H1 (cell line): ENCODE data around the gene CHRDL1. TPM values are rescaled to one million over a fixed set of nuclear protein-coding genes. Genes with fewer than 3 reads are reported as not detected.

Experiments used
- CTCF ChIA-PET: fragments of 300-600 bp; sonication (Branson Sonifier 250); formaldehyde crosslinking; loops from one replicate; lab custom pipeline; 2021; ENCODE audit not compliant: partially characterized antibody; lab: Charles Lee
- POLR2A ChIA-PET: fragments of 300-600 bp; sonication (Branson Sonifier 250); formaldehyde crosslinking; loops from one replicate; lab custom pipeline; 2021; ENCODE audit warnings: inconsistent platforms; ENCODE audit not compliant: partially characterized antibody; lab: Charles Lee
- DNase-seq, 2 experiments: peaks; one replicate each; pipeline versions ENCODE4 v3.0.0 to v3.0.0-alpha.2; 2010 to 2022; ENCODE audit warnings: low spot score in 2 of 2, low read depth in 1 of 2, mixed read lengths in 1 of 2
- FAIRE-seq: peaks from 2 replicates; lab custom pipeline; 2011; peaks lifted over from hg19 to GRCh38; lab: Jason Lieb, UNC
- H2AFZ ChIP-seq: 2 replicates; pipeline ENCODE4 v1.8.1; 2012; ENCODE audit warnings: low read length, inconsistent platforms
- H2AK5ac ChIP-seq: 2 replicates; pipeline ENCODE4 v1.6.1; 2013; ENCODE audit warnings: low read depth, low read length
- H2BK120ac ChIP-seq: replicated peaks from 2 replicates; pipeline ENCODE3; 2013; ENCODE audit warnings: low read depth, low read length, inconsistent platforms
- H2BK12ac ChIP-seq: 2 replicates; pipeline ENCODE4 v1.6.1; 2013; ENCODE audit warnings: low read depth, low read length
- H2BK15ac ChIP-seq: 2 replicates; pipeline ENCODE4 v1.6.1; 2013; ENCODE audit warnings: low read length
- H2BK20ac ChIP-seq: 2 replicates; pipeline ENCODE4 v1.6.1; 2013; ENCODE audit warnings: low read length
- H2BK5ac ChIP-seq: 2 replicates; pipeline ENCODE4 v1.6.1; 2013; ENCODE audit warnings: low read depth, low read length
- H3K14ac ChIP-seq: 2 replicates; pipeline ENCODE4 v1.6.1; 2013; ENCODE audit warnings: inconsistent platforms; ENCODE audit not compliant: insufficient read length
- H3K18ac ChIP-seq: 2 replicates; pipeline ENCODE4 v1.6.1; 2013; ENCODE audit warnings: low read length; ENCODE audit errors: extremely low read depth
- H3K23ac ChIP-seq: 2 replicates; pipeline ENCODE4 v1.6.1; 2013; ENCODE audit warnings: inconsistent platforms; ENCODE audit not compliant: insufficient read length
- H3K23me2 ChIP-seq: 2 replicates; pipeline ENCODE4 v1.6.1; 2013; ENCODE audit warnings: low read depth, low read length
- H3K27ac ChIP-seq: 2 replicates; pipeline ENCODE4 v1.6.1; 2011; ENCODE audit warnings: low read depth, low read length, inconsistent platforms
- H3K27me3 ChIP-seq, 4 experiments: replicated peaks in 1 of 4; 1 replicate in 1 of 4; 2 replicates in 3 of 4; pipeline versions ENCODE4 v1.6.1 to v1.8.1; 2011 to 2013; ENCODE audit warnings: low read length in 3 of 4, mild to moderate bottlenecking in 3 of 4, inconsistent platforms in 2 of 4, mixed read lengths in 2 of 4, moderate library complexity in 1 of 4; ENCODE audit not compliant: control insufficient read depth in 3 of 4, insufficient read depth in 3 of 4; ENCODE audit errors: extremely low read depth in 1 of 4
- H3K36me3 ChIP-seq, 4 experiments: 2 replicates each; pipeline versions ENCODE4 v1.6.1 to v1.8.1; 2011 to 2013; ENCODE audit warnings: mild to moderate bottlenecking in 4 of 4, low read length in 3 of 4, moderate library complexity in 2 of 4, control low read depth in 1 of 4, inconsistent platforms in 1 of 4; ENCODE audit not compliant: insufficient read depth in 4 of 4, control insufficient read depth in 2 of 4
- H3K4ac ChIP-seq: replicated peaks from 2 replicates; pipeline ENCODE3; 2013; ENCODE audit warnings: low read length, low read depth, mixed read lengths, inconsistent platforms; ENCODE audit not compliant: insufficient read length
- H3K4me1 ChIP-seq, 4 experiments: replicated peaks in 1 of 4; 1 replicate in 1 of 4; 2 replicates in 3 of 4; pipeline versions ENCODE4 v1.6.1 to v1.8.1; 2011 to 2013; ENCODE audit warnings: low read length in 3 of 4, inconsistent platforms in 2 of 4, mixed read lengths in 1 of 4; ENCODE audit not compliant: insufficient read depth in 4 of 4, control insufficient read depth in 3 of 4
- H3K4me2 ChIP-seq, 2 experiments: 2 replicates each; pipeline versions ENCODE4 v1.6.1 to v1.8.1; 2011 to 2013; ENCODE audit warnings: low read depth in 2 of 2, low read length in 2 of 2, control low read depth in 1 of 2, inconsistent platforms in 1 of 2, mild to moderate bottlenecking in 1 of 2; ENCODE audit not compliant: insufficient read depth in 1 of 2
- H3K4me3 ChIP-seq, 4 experiments: fragments of 200-600, 300-600 bp in 1 of 4; sonication (generic), shearing (Covaris generic), sonication (Bioruptor Twin) in 1 of 4; 2 replicates each; pipeline versions ENCODE4 v1.5.1 to v1.8.1; 2011 to 2016; ENCODE audit warnings: low read length in 4 of 4, low read depth in 3 of 4, control low read depth in 2 of 4, inconsistent platforms in 2 of 4, mild to moderate bottlenecking in 2 of 4, mixed read lengths in 1 of 4, moderate library complexity in 1 of 4; ENCODE audit not compliant: insufficient read depth in 2 of 4; ENCODE audit errors: extremely low read depth in 1 of 4
- H3K56ac ChIP-seq: replicated peaks from 2 replicates; pipeline ENCODE3; 2013; ENCODE audit warnings: low read depth, mild to moderate bottlenecking, mixed read lengths, low read length, inconsistent platforms; ENCODE audit not compliant: insufficient read length
- H3K79me1 ChIP-seq: 2 replicates; pipeline ENCODE4 v1.6.1; 2013; ENCODE audit warnings: low read depth, low read length, control low read depth
- H3K79me2 ChIP-seq, 2 experiments: 2 replicates each; pipeline versions ENCODE4 v1.6.1 to v1.8.1; 2012 to 2013; ENCODE audit warnings: low read length in 2 of 2, mild to moderate bottlenecking in 2 of 2, inconsistent platforms in 1 of 2; ENCODE audit not compliant: insufficient read depth in 2 of 2, control insufficient read depth in 1 of 2
- H3K9ac ChIP-seq, 4 experiments: replicated peaks in 1 of 4; 1 replicate in 1 of 4; 2 replicates in 3 of 4; pipeline versions ENCODE4 v1.6.1 to v1.8.1; 2011 to 2013; ENCODE audit warnings: low read depth in 3 of 4, low read length in 3 of 4, control low read depth in 2 of 4, mild to moderate bottlenecking in 2 of 4, moderate library complexity in 2 of 4, inconsistent platforms in 1 of 4; ENCODE audit errors: extremely low read depth in 1 of 4
- H3K9me3 ChIP-seq, 2 experiments: 2 replicates each; pipeline versions ENCODE4 v1.6.1 to v1.8.1; 2012 to 2013; ENCODE audit warnings: mild to moderate bottlenecking in 2 of 2, moderate library complexity in 2 of 2, control low read depth in 1 of 2, inconsistent platforms in 1 of 2, low read depth in 1 of 2, low read length in 1 of 2, mixed read lengths in 1 of 2; ENCODE audit not compliant: insufficient read depth in 2 of 2
- H4K20me1 ChIP-seq, 2 experiments: replicated peaks in 1 of 2; 2 replicates each; pipeline versions ENCODE3 to v1.8.1; 2011 to 2013; ENCODE audit warnings: inconsistent platforms in 2 of 2, low read length in 2 of 2, mild to moderate bottlenecking in 1 of 2; ENCODE audit not compliant: insufficient read depth in 2 of 2, control insufficient read depth in 1 of 2
- H4K5ac ChIP-seq: 2 replicates; pipeline ENCODE4 v1.6.1; 2013; ENCODE audit warnings: low read length, low read depth, mixed read lengths, inconsistent platforms; ENCODE audit not compliant: insufficient read length
- H4K8ac ChIP-seq: 2 replicates; pipeline ENCODE4 v1.8.0; 2013; ENCODE audit warnings: mild to moderate bottlenecking, moderate library complexity, low read length, inconsistent platforms; ENCODE audit not compliant: insufficient read depth; ENCODE audit errors: extremely low read depth
- H4K91ac ChIP-seq: replicated peaks from 2 replicates; pipeline ENCODE3; 2013; ENCODE audit warnings: low read length, mixed read lengths, inconsistent platforms; ENCODE audit not compliant: insufficient read length
- CTBP2 ChIP-seq: IDR thresholded peaks from 2 replicates; pipeline ENCODE4 v1.7.0; 2011; ENCODE audit warnings: borderline replicate concordance, mild to moderate bottlenecking, moderate library complexity, mixed read lengths, low read length; ENCODE audit not compliant: insufficient read depth, insufficient read length
- HDAC6 ChIP-seq: IDR thresholded peaks from one replicate; pipeline ENCODE4 v1.7.1; 2012; ENCODE audit warnings: low read depth, mild to moderate bottlenecking, inconsistent platforms, low read length, moderate library complexity
- KDM1A ChIP-seq: fragments of 200-600, 300-600 bp; sonication (generic); IDR thresholded peaks from 2 replicates; pipeline ENCODE4 v1.7.1; 2016; ENCODE audit warnings: mild to moderate bottlenecking, low read length, borderline replicate concordance
- KDM5A ChIP-seq: fragments of 200-600 bp; IDR thresholded peaks from 2 replicates; pipeline ENCODE4 v1.7.1; 2012; ENCODE audit warnings: mild to moderate bottlenecking, low read length, inconsistent platforms, mixed read lengths
- PHF8 ChIP-seq: fragments of 200-600 bp; sonication (generic); conservative IDR thresholded peaks from 2 replicates; pipeline ENCODE4 v1.7.1; 2012; ENCODE audit warnings: low read depth, mild to moderate bottlenecking, inconsistent platforms, low read length, moderate library complexity
- RNF2 ChIP-seq: fragments of 200-900, 300-1000 bp; sonication (generic); IDR thresholded peaks from 2 replicates; pipeline ENCODE4 v1.7.1; 2016; ENCODE audit warnings: borderline replicate concordance, low read depth, mild to moderate bottlenecking, antibody characterized with exemption, low read length; ENCODE audit not compliant: poor library complexity, severe bottlenecking; ENCODE audit errors: missing control alignments
- RXRA ChIP-seq: IDR thresholded peaks from 2 replicates; pipeline ENCODE4 v1.6.1; 2011; ENCODE audit warnings: low read depth, mild to moderate bottlenecking, low read length, moderate library complexity; ENCODE audit not compliant: insufficient read depth
- SAP30 ChIP-seq: fragments of 300-600 bp; sonication (generic); IDR thresholded peaks from 2 replicates; pipeline ENCODE4 v1.7.1; 2012; ENCODE audit warnings: low read length, moderate library complexity, mild to moderate bottlenecking, inconsistent platforms; ENCODE audit not compliant: insufficient read depth, insufficient replicate concordance
- SIX5 ChIP-seq: IDR thresholded peaks from 2 replicates; pipeline ENCODE4 v1.6.1; 2011; ENCODE audit warnings: mild to moderate bottlenecking, low read depth, low read length
- polyA plus RNA-seq, 7 experiments: library from polyadenylated mRNA; depleted of rRNA in 3 of 7; stranded (reverse) in 5 of 7; unstranded in 2 of 7; fragments of >200 nt in 5 of 7; fragments of 200-250 nt in 2 of 7; gene quantifications; 1 replicate in 5 of 7; 2 replicates in 1 of 7; 4 replicates in 1 of 7; pipeline versions ENCODE4 v1.2.1 to v1.2.3, GENCODE V29; 2011 to 2013; ENCODE audit warnings: missing spikeins in 2 of 7, mixed read lengths in 2 of 7
- total RNA-seq: library from RNA; stranded (reverse); fragmentation: NEBNext Ultra II Directional; extraction: Animal tissue kit (Norgen Biotek cat#: 25700); gene quantifications from 2 replicates; pipeline ENCODE4 v1.2.1, GENCODE V29; 2021

Gene CHRDL1
- total and polyA plus RNA-seq, 2 of the 8 experiments (the other 6 are each of a cell fraction or from before 2014, with no cell fraction given): 5.6 to 15.6 TPM

GRCh38 chrX:110698696-110699095, 96.9 kb downstream of the CHRDL1 start:
- Histone ChIP-seq H3K4ac (no peak overlapping the region), H3K14ac (no peak overlapping the region)

More at GRCh38 chrX:110698696-110699095, 96.9 kb downstream of the CHRDL1 start:
- H3K79me1 ChIP-seq: no peaks in the 10 kb centered on the region
- H2AK5ac ChIP-seq: no peak overlapping the region
- no peak overlapping the region for H3K18ac ChIP-seq
- no peak overlapping the region for H3K4me3 ChIP-seq
- no peak overlapping the region for H4K5ac ChIP-seq
- no peak overlapping the region for H2AFZ ChIP-seq
- no peaks in the 10 kb centered on the region for H3K36me3 ChIP-seq
- H3K9ac ChIP-seq: no peak overlapping the region
- H4K20me1 ChIP-seq: no peaks in the 10 kb centered on the region
- H2BK12ac ChIP-seq: no peak overlapping the region
- no peaks in the 10 kb centered on the region for H3K79me2 ChIP-seq
- H3K56ac ChIP-seq: no peak overlapping the region
- CTCF ChIA-PET: no interaction called here
- H3K23ac ChIP-seq: no peak overlapping the region
- TF ChIP-seq KDM5A (no peak), SAP30 (no peak), RXRA (no peak), CTBP2 (no peak), KDM1A (no peak), SIX5 (no peak), PHF8 (no peak), HDAC6 (no peak), RNF2 (no peak)
- no peak overlapping the region for H2BK5ac ChIP-seq
- H2BK15ac ChIP-seq: no peak overlapping the region
- H3K9me3 ChIP-seq: no peaks in the 10 kb centered on the region
- no peaks in the 10 kb centered on the region for H3K27me3 ChIP-seq
- H3K27ac ChIP-seq: no peak overlapping the region
- no peak overlapping the region for H2BK120ac ChIP-seq
- no peak overlapping the region for H2BK20ac ChIP-seq
- no peak for FAIRE-seq
- no peak overlapping the region for H4K91ac ChIP-seq
- no peak overlapping the region for H4K8ac ChIP-seq
- no peaks in the 10 kb centered on the region for H3K23me2 ChIP-seq
- H3K4me1 ChIP-seq: no peaks in the 10 kb centered on the region
- no peak for DNase-seq
- POLR2A ChIA-PET: no interaction called here
- H3K4me2 ChIP-seq: no peak overlapping the region
